ENCODE data around the gene PLCD3.

DNA sequence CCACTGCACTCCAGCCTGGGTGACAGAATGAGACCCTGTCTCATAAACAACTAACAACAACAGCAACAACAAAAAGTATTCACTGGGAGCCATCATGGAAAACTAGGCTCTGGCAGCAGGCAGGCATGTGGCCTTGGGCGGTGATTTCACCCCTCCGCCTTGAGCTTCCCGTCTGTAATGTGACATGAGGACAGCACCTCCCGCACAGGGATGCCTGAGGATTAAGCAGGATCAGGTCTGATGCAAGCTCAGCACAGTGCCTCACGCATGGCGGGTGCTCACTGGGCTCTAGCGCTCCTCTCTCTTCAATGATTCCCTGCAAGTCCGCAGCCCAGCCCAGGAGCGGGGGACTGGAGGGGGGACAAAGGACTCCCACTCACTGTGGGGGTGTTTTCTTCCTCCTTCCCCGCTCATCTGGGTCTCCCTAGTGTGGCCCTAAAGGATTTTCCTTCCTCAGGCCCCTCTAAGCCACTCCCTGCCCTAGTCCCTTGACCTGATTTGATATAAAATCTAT is 2.8 kb downstream of the PLCD3 start:
- TF ChIP-seq POLR2AphosphoS5 (IDR thresholded peaks at IDR 0.05), result no peak
- TF ChIP-seq, protein P1, sequence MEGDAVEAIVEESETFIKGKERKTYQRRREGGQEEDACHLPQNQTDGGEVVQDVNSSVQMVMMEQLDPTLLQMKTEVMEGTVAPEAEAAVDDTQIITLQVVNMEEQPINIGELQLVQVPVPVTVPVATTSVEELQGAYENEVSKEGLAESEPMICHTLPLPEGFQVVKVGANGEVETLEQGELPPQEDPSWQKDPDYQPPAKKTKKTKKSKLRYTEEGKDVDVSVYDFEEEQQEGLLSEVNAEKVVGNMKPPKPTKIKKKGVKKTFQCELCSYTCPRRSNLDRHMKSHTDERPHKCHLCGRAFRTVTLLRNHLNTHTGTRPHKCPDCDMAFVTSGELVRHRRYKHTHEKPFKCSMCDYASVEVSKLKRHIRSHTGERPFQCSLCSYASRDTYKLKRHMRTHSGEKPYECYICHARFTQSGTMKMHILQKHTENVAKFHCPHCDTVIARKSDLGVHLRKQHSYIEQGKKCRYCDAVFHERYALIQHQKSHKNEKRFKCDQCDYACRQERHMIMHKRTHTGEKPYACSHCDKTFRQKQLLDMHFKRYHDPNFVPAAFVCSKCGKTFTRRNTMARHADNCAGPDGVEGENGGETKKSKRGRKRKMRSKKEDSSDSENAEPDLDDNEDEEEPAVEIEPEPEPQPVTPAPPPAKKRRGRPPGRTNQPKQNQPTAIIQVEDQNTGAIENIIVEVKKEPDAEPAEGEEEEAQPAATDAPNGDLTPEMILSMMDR (IDR thresholded peaks at IDR 0.05), result no peak
- no peak for TF ChIP-seq EP300 (IDR thresholded peaks at IDR 0.05)

Data from suprapubic skin (tissue), 4 donors.